ENCODE measurements around the gene SH2D2A. TPM values are rescaled to one million over a fixed set of nuclear protein-coding genes. Genes with fewer than 3 reads are reported as not detected.

The SH2D2A gene
- total and polyA plus RNA-seq, 2 experiments from 2014 or later: 0.18 to 0.60 TPM

- no peak for DNase-seq (ENCODE audit: low spot score)
- Histone ChIP-seq H3K79me2 (no peaks in the 10 kb centered on the region), H3K4me2 (no peak overlapping the region), H3K36me3 (replicated peaks; ENCODE audit: insufficient read depth, low read depth) (no peaks in the 10 kb centered on the region), H3K9me3 (ENCODE audit: low read depth) (no peaks in the 10 kb centered on the region), H3K9me2 (replicated peaks; ENCODE audit: insufficient read depth) (no peaks in the 10 kb centered on the region), H4K20me1 (ENCODE audit: insufficient read depth, poor library complexity, severe bottlenecking) (no peaks in the 10 kb centered on the region), H3K4me1 (ENCODE audit: insufficient read depth) (no peaks in the 10 kb centered on the region), H3K27ac (no peak overlapping the region), H3K4me3 (no peak overlapping the region), H3K27me3 (peaks cover 57% of the 10 kb centered on the region), H2AFZ (no peak overlapping the region)
- TF ChIP-seq CTCF (IDR thresholded peaks at IDR 0.05; ENCODE audit: poor library complexity) (no peak), EZH2phosphoT487 (IDR thresholded peaks at IDR 0.05; ENCODE audit: low read depth, severe bottlenecking, unreplicated experiment) (no peak), EZH2 (IDR thresholded peaks at IDR 0.05; ENCODE audit: borderline replicate concordance) (no peak)
- WGBS (ENCODE audit: low lambda C conversion rate, missing lambda C conversion rate): 79% methylated on average over 9 of the region's 9 CpGs
Measured at GRCh38 chr1:156842618-156843300, 26.1 kb upstream of the SH2D2A start.

- no peaks in the 10 kb centered on the region for H3K9me2 ChIP-seq (replicated peaks; ENCODE audit: insufficient read depth)
- no peaks in the 10 kb centered on the region for H3K9me3 ChIP-seq (ENCODE audit: low read depth)
- no peak overlapping the region for H3K27ac ChIP-seq
- H3K27me3 ChIP-seq: peaks cover 49% of the 10 kb centered on the region
- H3K36me3 ChIP-seq (replicated peaks; ENCODE audit: insufficient read depth, low read depth): no peaks in the 10 kb centered on the region
- 69% methylated on average over 16 of the region's 16 CpGs for WGBS (ENCODE audit: low lambda C conversion rate, missing lambda C conversion rate)
- no peaks in the 10 kb centered on the region for H4K20me1 ChIP-seq (ENCODE audit: insufficient read depth, poor library complexity, severe bottlenecking)
- H3K79me2 ChIP-seq: no peaks in the 10 kb centered on the region
- H3K4me1 ChIP-seq (ENCODE audit: insufficient read depth): no peaks in the 10 kb centered on the region
- H2AFZ ChIP-seq: no peak overlapping the region
- no peak overlapping the region for H3K4me2 ChIP-seq
- no peak for DNase-seq (ENCODE audit: low spot score)
- TF ChIP-seq EZH2phosphoT487 (IDR thresholded peaks at IDR 0.05; ENCODE audit: low read depth, severe bottlenecking, unreplicated experiment): no peak
- H3K4me3 ChIP-seq: no peak overlapping the region
Measured at GRCh38 chr1:156841295-156841855, 24.7 kb upstream of the SH2D2A start.

GRCh38 chr1:156840898-156841279 lies 24.2 kb upstream of the SH2D2A start:
- no peak for DNase-seq (ENCODE audit: low spot score)
- no peak overlapping the region for H3K4me3 ChIP-seq
- H2AFZ ChIP-seq: no peak overlapping the region
- 87% methylated on average over 13 of the region's 14 CpGs for WGBS (ENCODE audit: low lambda C conversion rate, missing lambda C conversion rate)
- no peaks in the 10 kb centered on the region for H3K79me2 ChIP-seq
- H3K27me3 ChIP-seq: peaks cover 45% of the 10 kb centered on the region
- H3K36me3 ChIP-seq (replicated peaks; ENCODE audit: insufficient read depth, low read depth): no peaks in the 10 kb centered on the region
- TF ChIP-seq CTCF (IDR thresholded peaks at IDR 0.05; ENCODE audit: poor library complexity) (no peak), EZH2 (IDR thresholded peaks at IDR 0.05; ENCODE audit: borderline replicate concordance) (no peak), EZH2phosphoT487 (IDR thresholded peaks at IDR 0.05; ENCODE audit: low read depth, severe bottlenecking, unreplicated experiment) (no peak)
- H4K20me1 ChIP-seq (ENCODE audit: insufficient read depth, poor library complexity, severe bottlenecking): no peaks in the 10 kb centered on the region
- H3K9me2 ChIP-seq (replicated peaks; ENCODE audit: insufficient read depth): no peaks in the 10 kb centered on the region
- H3K4me2 ChIP-seq: no peak overlapping the region
- no peak overlapping the region for H3K27ac ChIP-seq
- H3K4me1 ChIP-seq (ENCODE audit: insufficient read depth): no peaks in the 10 kb centered on the region
- no peaks in the 10 kb centered on the region for H3K9me3 ChIP-seq (ENCODE audit: low read depth)

GRCh38 chr1:156840186-156840897 lies 23.7 kb upstream of the SH2D2A start:
- H3K36me3 ChIP-seq (replicated peaks; ENCODE audit: insufficient read depth, low read depth): no peaks in the 10 kb centered on the region
- no peaks in the 10 kb centered on the region for H3K79me2 ChIP-seq
- no peaks in the 10 kb centered on the region for H3K4me1 ChIP-seq (ENCODE audit: insufficient read depth)
- no peak overlapping the region for H3K27ac ChIP-seq
- no peak overlapping the region for H3K4me3 ChIP-seq
- H3K4me2 ChIP-seq: no peak overlapping the region
- H3K27me3 ChIP-seq: peaks cover 45% of the 10 kb centered on the region
- no peaks in the 10 kb centered on the region for H3K9me3 ChIP-seq (ENCODE audit: low read depth)
- H4K20me1 ChIP-seq (ENCODE audit: insufficient read depth, poor library complexity, severe bottlenecking): no peaks in the 10 kb centered on the region
- TF ChIP-seq CTCF (IDR thresholded peaks at IDR 0.05; ENCODE audit: poor library complexity): no peak
- no peak for TF ChIP-seq EZH2phosphoT487 (IDR thresholded peaks at IDR 0.05; ENCODE audit: low read depth, severe bottlenecking, unreplicated experiment)
- no peak for TF ChIP-seq EZH2 (IDR thresholded peaks at IDR 0.05; ENCODE audit: borderline replicate concordance)
- no peak for DNase-seq (ENCODE audit: low spot score)
- WGBS (ENCODE audit: low lambda C conversion rate, missing lambda C conversion rate): 68% methylated on average over 3 of the region's 8 CpGs
- no peaks in the 10 kb centered on the region for H3K9me2 ChIP-seq (replicated peaks; ENCODE audit: insufficient read depth)
- no peak overlapping the region for H2AFZ ChIP-seq
